Measurements from ENCODE around the gene SPARC.
"Not testable (repeated sequence)": the region's sequence is repeated elsewhere in the genome, so short reads cannot be mapped to it uniquely, and the experiment has no call there.

The SPARC gene

GRCh38 chr5:151700296-151700695 lies 13.6 kb upstream of the SPARC start:
- POLR2A ChIA-PET, result interaction anchor here (0.7 to 7.7 kb wide), 9 partner anchors 13 to 1908 kb away, joined by 3 to 235 read pairs (median 12); partner anchors contain the start of gene SPARC
- no peak overlapping the region for H3K4me3 ChIP-seq (ENCODE audit: low read depth, low read length)
- CTCF ChIA-PET, result interaction anchor here (1.6 to 11.9 kb wide), 3 partner anchors 10 to 42 kb away, joined by 5 to 107 read pairs (median 11); no protein-coding TSS in a partner anchor
- TF ChIP-seq, protein P1, sequence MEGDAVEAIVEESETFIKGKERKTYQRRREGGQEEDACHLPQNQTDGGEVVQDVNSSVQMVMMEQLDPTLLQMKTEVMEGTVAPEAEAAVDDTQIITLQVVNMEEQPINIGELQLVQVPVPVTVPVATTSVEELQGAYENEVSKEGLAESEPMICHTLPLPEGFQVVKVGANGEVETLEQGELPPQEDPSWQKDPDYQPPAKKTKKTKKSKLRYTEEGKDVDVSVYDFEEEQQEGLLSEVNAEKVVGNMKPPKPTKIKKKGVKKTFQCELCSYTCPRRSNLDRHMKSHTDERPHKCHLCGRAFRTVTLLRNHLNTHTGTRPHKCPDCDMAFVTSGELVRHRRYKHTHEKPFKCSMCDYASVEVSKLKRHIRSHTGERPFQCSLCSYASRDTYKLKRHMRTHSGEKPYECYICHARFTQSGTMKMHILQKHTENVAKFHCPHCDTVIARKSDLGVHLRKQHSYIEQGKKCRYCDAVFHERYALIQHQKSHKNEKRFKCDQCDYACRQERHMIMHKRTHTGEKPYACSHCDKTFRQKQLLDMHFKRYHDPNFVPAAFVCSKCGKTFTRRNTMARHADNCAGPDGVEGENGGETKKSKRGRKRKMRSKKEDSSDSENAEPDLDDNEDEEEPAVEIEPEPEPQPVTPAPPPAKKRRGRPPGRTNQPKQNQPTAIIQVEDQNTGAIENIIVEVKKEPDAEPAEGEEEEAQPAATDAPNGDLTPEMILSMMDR (IDR thresholded peaks at IDR 0.05; ENCODE audit: insufficient read depth, low read length, missing control alignments), result no peak
- DNase-seq (ENCODE audit: low read depth, low spot score), result no peak

- H3K4me3 ChIP-seq (ENCODE audit: low read depth, low read length), result no peak overlapping the region
- peak; percentile 95 for DNase-seq (ENCODE audit: low read depth, low spot score)
- TF ChIP-seq, protein P1 (IDR thresholded peaks at IDR 0.05; ENCODE audit: insufficient read depth, low read length, missing control alignments), result no peak
- ChIA-PET POLR2A (interaction anchor here (0.7 to 7.7 kb wide), 16 partner anchors 9 to 73 kb away, joined by 3 to 235 read pairs (median 4); partner anchors contain the start of gene SPARC), CTCF (interaction anchor here (0.6 to 11.9 kb wide), 8 partner anchors 9 to 43 kb away, joined by 3 to 107 read pairs (median 4); partner anchors contain the start of gene SPARC)
Observed at GRCh38 chr5:151699071-151699901, 12.6 kb upstream of the SPARC start.

- H3K4me3 ChIP-seq (ENCODE audit: low read depth, low read length); DNase-seq (ENCODE audit: low read depth, low spot score): not testable (repeated sequence)
- POLR2A ChIA-PET, result interaction anchor here (1.3 to 7.7 kb wide), 7 partner anchors 10 to 26 kb away, joined by 4 to 235 read pairs (median 18); partner anchors contain the start of gene SPARC
- CTCF ChIA-PET, result interaction anchor here (1.0 to 11.9 kb wide), 7 partner anchors 11 to 44 kb away, joined by 3 to 107 read pairs (median 11); partner anchors contain the start of gene SPARC
Observed at GRCh38 chr5:151698081-151698480, 11.4 kb upstream of the SPARC start.

DNA sequence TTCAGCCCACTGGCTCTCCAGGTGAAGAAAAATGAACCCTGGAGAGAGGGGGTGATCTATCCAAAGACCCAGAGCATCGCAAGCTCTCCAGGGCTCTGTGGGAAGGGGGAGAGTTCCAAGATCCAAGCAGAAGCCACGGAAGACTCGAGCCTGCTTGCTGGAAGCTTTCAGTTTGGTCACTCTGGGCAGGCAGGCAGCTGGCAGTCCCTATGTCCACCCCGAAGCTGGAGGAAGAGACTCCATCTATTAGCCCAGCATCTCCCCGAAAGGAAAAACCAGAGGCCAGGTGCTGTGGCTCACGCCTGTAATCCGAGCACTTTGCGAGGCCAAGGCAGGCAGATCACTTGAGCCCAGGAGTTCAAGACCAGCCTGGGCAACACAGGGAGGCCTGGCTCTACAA lies 10.7 kb upstream of the SPARC start:
- CTCF ChIA-PET, result interaction anchor here (1.6 to 4.7 kb wide), 4 partner anchors 14 to 43 kb away, joined by 6 to 28 read pairs (median 16); no protein-coding TSS in a partner anchor
- POLR2A ChIA-PET, result interaction anchor here (0.9 to 7.7 kb wide), 7 partner anchors 10 to 43 kb away, joined by 3 to 235 read pairs (median 18); partner anchors contain the start of gene SPARC
- no peak for DNase-seq (ENCODE audit: low read depth, low spot score)
- H3K4me3 ChIP-seq (ENCODE audit: low read depth, low read length), result no peak overlapping the region
- TF ChIP-seq, protein P1 (IDR thresholded peaks at IDR 0.05; ENCODE audit: insufficient read depth, low read length, missing control alignments), result no peak

DNA sequence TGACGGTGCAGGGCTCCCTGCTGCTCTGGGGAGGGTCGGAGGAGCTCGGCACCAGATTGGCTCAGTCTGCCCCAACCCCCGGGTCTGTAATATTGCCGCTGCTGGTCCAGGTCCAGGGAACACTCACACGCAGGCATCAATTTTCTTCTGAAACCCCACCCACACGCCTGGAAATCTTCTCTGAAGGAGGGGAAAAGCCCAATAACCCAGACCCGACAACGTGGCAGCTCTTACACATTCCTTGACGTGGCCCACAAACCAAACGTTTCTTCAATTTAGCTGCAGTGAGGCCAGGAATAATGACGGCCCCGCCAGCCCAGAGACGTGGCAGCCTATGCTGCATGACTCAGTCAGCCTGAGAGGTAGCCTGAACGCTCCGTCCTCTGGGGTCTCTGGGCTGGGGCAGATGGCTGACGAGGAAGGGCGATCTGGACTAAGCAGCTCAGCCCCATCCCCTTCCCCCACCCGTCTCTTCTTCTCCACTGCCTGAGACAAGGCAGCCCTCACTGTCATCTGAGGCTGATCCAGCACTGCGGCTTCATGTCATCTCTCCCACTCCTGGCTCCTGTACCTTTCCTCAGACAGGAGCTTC lies 9.9 kb upstream of the SPARC start:
- TF ChIP-seq, protein P1 (IDR thresholded peaks at IDR 0.05; ENCODE audit: insufficient read depth, low read length, missing control alignments), result no peak
- CTCF ChIA-PET, result interaction anchor here (1.3 to 4.7 kb wide), 6 partner anchors 9 to 44 kb away, joined by 4 to 28 read pairs (median 11); partner anchors contain the start of gene SPARC
- POLR2A ChIA-PET, result interaction anchor here (0.7 to 7.7 kb wide), 13 partner anchors 9 to 75 kb away, joined by 3 to 235 read pairs (median 6); partner anchors contain the start of genes G3BP1 and SPARC
- no peak overlapping the region; the same call in 1 of the 2 replicates for H3K4me3 ChIP-seq (ENCODE audit: low read depth, low read length)
- DNase-seq (ENCODE audit: low read depth, low spot score), result peak; percentile 99

- TF ChIP-seq, protein P1 (IDR thresholded peaks at IDR 0.05; ENCODE audit: insufficient read depth, low read length, missing control alignments), result no peak
- ChIA-PET POLR2A (interaction anchor here (1.0 to 7.7 kb wide), 7 partner anchors 8 to 45 kb away, joined by 3 to 235 read pairs (median 18); partner anchors contain the start of gene SPARC), CTCF (interaction anchor here (1.0 to 4.7 kb wide), 8 partner anchors 8 to 48 kb away, joined by 3 to 28 read pairs (median 5); partner anchors contain the start of gene SPARC)
- H3K4me3 ChIP-seq (ENCODE audit: low read depth, low read length), result no peak overlapping the region
- DNase-seq (ENCODE audit: low read depth, low spot score), result no peak
Observed at GRCh38 chr5:151695464-151695863, 8.7 kb upstream of the SPARC start.

All from AG04449 (cell line).